Effector memory CD4-positive, alpha-beta T cell (primary cell): Measurements from ENCODE around the gene ANXA6.

Experiments
- DNase-seq, 3 donors: peaks; one replicate each; pipeline ENCODE4 v3.0.0-alpha.2; 2020
- H3K27ac ChIP-seq: 2 replicates; pipeline ENCODE4 v1.7.0; 2013; ENCODE audit warnings: mild to moderate bottlenecking, low read length, moderate library complexity; ENCODE audit not compliant: insufficient read depth, poor library complexity, severe bottlenecking
- H3K27me3 ChIP-seq: replicated peaks from 2 replicates; pipeline ENCODE4 v1.7.0; 2013; ENCODE audit warnings: mild to moderate bottlenecking, low read length; ENCODE audit not compliant: insufficient read depth, control insufficient read depth, poor library complexity, severe bottlenecking
- H3K36me3 ChIP-seq: 2 replicates; pipeline ENCODE4 v1.7.0; 2013; ENCODE audit warnings: mild to moderate bottlenecking, low read length, moderate library complexity; ENCODE audit not compliant: control insufficient read depth, insufficient read depth
- H3K4me1 ChIP-seq: 2 replicates; pipeline ENCODE4 v1.7.0; 2013; ENCODE audit warnings: low read length, mild to moderate bottlenecking; ENCODE audit not compliant: control insufficient read depth, insufficient read depth, poor library complexity, severe bottlenecking
- H3K4me3 ChIP-seq: 2 replicates; pipeline ENCODE4 v1.7.0; 2013; ENCODE audit warnings: low read length, low read depth, mild to moderate bottlenecking; ENCODE audit not compliant: insufficient read depth, poor library complexity, severe bottlenecking
- H3K9me3 ChIP-seq: 2 replicates; pipeline ENCODE4 v1.7.0; 2013; ENCODE audit warnings: mild to moderate bottlenecking, low read length, moderate library complexity; ENCODE audit not compliant: control insufficient read depth

Gene ANXA6

GRCh38 chr5:151070449-151070848 lies 87.1 kb downstream of the ANXA6 start:
- no peak overlapping the region for H3K4me3 ChIP-seq
- DNase-seq: no peak
- H3K27ac ChIP-seq: no peak overlapping the region
- no peaks in the 10 kb centered on the region for H3K9me3 ChIP-seq
- peaks cover 45% of the 10 kb centered on the region for H3K36me3 ChIP-seq
- H3K27me3 ChIP-seq: no peaks in the 10 kb centered on the region
- H3K4me1 ChIP-seq: peaks cover 36% of the 10 kb centered on the region

GRCh38 chr5:151068433-151069197 lies 89.0 kb downstream of the ANXA6 start:
- Histone ChIP-seq H3K27ac (peak overlapping the region; percentile 33), H3K4me3 (peak overlapping the region; percentile 12), H3K36me3 (peaks cover 55% of the 10 kb centered on the region), H3K27me3 (no peaks in the 10 kb centered on the region), H3K9me3 (no peaks in the 10 kb centered on the region), H3K4me1 (peaks cover 33% of the 10 kb centered on the region)
- no peak for DNase-seq

- Histone ChIP-seq H3K9me3 (no peaks in the 10 kb centered on the region), H3K27ac (no peak overlapping the region), H3K36me3 (peaks cover 62% of the 10 kb centered on the region), H3K4me3 (no peak overlapping the region), H3K27me3 (no peaks in the 10 kb centered on the region), H3K4me1 (peaks cover 33% of the 10 kb centered on the region)
- no peak for DNase-seq
Observed at GRCh38 chr5:151067632-151068432, 89.7 kb downstream of the ANXA6 start.

GRCh38 chr5:151066920-151067319 lies 90.7 kb downstream of the ANXA6 start:
- DNase-seq: no peak
- no peak overlapping the region for H3K27ac ChIP-seq
- peaks cover 33% of the 10 kb centered on the region for H3K4me1 ChIP-seq
- no peak overlapping the region for H3K4me3 ChIP-seq
- H3K27me3 ChIP-seq: no peaks in the 10 kb centered on the region
- H3K36me3 ChIP-seq: peaks cover 72% of the 10 kb centered on the region
- no peaks in the 10 kb centered on the region for H3K9me3 ChIP-seq

GRCh38 chr5:151065609-151066008 lies 92.0 kb downstream of the ANXA6 start:
- Histone ChIP-seq H3K4me1 (peaks cover 35% of the 10 kb centered on the region), H3K27me3 (no peaks in the 10 kb centered on the region), H3K36me3 (peaks cover 78% of the 10 kb centered on the region), H3K4me3 (no peak overlapping the region), H3K9me3 (no peaks in the 10 kb centered on the region), H3K27ac (no peak overlapping the region)
- DNase-seq: no peak

GRCh38 chr5:151064916-151065499 lies 92.6 kb downstream of the ANXA6 start:
- H3K27me3 ChIP-seq: no peaks in the 10 kb centered on the region
- no peak overlapping the region for H3K27ac ChIP-seq
- no peak overlapping the region for H3K4me3 ChIP-seq
- H3K36me3 ChIP-seq: peaks cover 78% of the 10 kb centered on the region
- DNase-seq: no peak
- peaks cover 41% of the 10 kb centered on the region for H3K4me1 ChIP-seq
- H3K9me3 ChIP-seq: no peaks in the 10 kb centered on the region

GRCh38 chr5:151063142-151063989 lies 94.2 kb downstream of the ANXA6 start:
- H3K4me1 ChIP-seq: peaks cover 31% of the 10 kb centered on the region
- no peaks in the 10 kb centered on the region for H3K9me3 ChIP-seq
- H3K27me3 ChIP-seq: no peaks in the 10 kb centered on the region
- no peak overlapping the region for H3K27ac ChIP-seq
- no peak for DNase-seq
- no peak overlapping the region for H3K4me3 ChIP-seq
- H3K36me3 ChIP-seq: peaks cover 89% of the 10 kb centered on the region

- H3K27me3 ChIP-seq: no peaks in the 10 kb centered on the region
- H3K4me1 ChIP-seq: peaks cover 24% of the 10 kb centered on the region
- no peaks in the 10 kb centered on the region for H3K9me3 ChIP-seq
- no peak overlapping the region for H3K4me3 ChIP-seq
- no peak overlapping the region for H3K27ac ChIP-seq
- no peak for DNase-seq
- peaks cover 91% of the 10 kb centered on the region for H3K36me3 ChIP-seq
Observed at GRCh38 chr5:151062405-151063141, 95.0 kb downstream of the ANXA6 start.

GRCh38 chr5:151060742-151061141 lies 96.8 kb downstream of the ANXA6 start:
- Histone ChIP-seq H3K4me1 (peaks cover 13% of the 10 kb centered on the region), H3K27me3 (no peaks in the 10 kb centered on the region), H3K27ac (peak overlapping the region; percentile 13), H3K36me3 (peaks cover 92% of the 10 kb centered on the region), H3K4me3 (no peak overlapping the region), H3K9me3 (no peaks in the 10 kb centered on the region)
- no peak for DNase-seq
